Activated CD4-positive, alpha-beta T cell treated with anti-CD3 and anti-CD28 coated beads, Interleukin-2, Interleukin-4, amounts not matched to agents 100 ng/mL and 50 ng/mL, durations not matched to agents 16 hours and 8 hours (primary cell): ENCODE data around the gene TMEM121B.
A peak's percentile ranks its signal among the peaks of the same experiment; 100 is the strongest.

Experiments
- DNase-seq: peaks from one replicate; pipeline ENCODE4 v3.0.0-alpha.2; 2020; ENCODE audit warnings: low spot score

TMEM121B gene

GRCh38 chr22:17087498-17088131, 33.5 kb downstream of the TMEM121B start:
- DNase-seq = peak; percentile 79

DNA sequence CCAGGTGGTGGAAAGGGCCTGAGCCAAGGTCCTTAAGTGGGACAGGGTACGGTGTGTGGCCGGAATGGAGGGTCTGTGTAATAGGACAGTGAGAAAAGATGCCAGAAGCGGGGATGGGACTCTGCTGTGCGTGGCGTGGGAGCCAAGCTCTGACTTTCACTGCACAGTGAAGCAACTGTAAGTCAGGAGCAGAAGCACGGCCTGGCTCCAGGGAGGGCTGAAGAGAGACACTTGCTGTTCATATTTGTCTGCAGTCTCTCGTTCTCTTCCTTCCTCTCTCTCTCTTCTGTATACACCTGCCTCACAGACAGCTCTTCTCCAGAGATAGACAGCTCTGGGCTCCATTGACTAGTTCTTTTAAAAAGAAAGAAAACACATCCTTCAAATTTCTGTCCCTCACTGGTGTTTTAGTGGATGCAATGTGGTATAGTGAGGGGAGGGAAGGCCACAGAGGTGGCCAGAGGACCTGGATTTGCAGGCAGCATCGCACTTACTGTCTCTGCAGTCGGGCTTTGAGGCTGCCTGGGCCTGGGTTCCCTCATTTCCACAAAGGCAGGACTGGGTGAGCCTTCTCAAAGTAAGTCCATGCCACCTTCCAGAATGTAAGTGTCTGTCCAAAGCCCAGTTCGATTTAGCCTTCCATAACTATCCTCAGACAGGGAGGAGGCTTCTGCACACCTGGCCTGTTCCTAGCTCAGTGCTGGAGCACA, 34.2 kb downstream of the TMEM121B start:
- no peak for DNase-seq

DNA sequence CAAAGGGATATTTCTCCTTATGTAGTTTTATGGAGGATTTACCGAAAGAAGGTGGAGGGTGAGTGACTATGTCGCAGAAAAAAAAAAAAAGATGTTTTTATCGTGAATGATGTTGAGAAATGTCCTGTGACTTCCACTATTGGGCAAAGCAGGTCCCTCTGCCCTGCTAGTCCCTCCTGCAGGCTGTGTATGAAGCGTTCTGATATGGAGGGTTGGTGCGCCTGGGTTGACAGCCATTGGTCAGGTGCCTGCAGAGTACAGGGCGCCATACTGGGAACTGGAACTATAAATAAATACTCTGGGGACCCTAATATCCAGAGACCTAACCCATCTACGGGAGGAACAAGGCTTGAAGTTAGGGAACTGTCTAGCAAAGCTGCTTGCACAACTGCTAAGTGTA, 34.9 kb downstream of the TMEM121B start:
- no peak for DNase-seq

- DNase-seq = peak; percentile 9
Measured at GRCh38 chr22:17085277-17086181, 35.6 kb downstream of the TMEM121B start.

GRCh38 chr22:17084554-17085276, 36.4 kb downstream of the TMEM121B start, which contains the start of gene IL17RA:
TSS of gene IL17RA (plus strand) at chr22:17085000. CDS start at chr22:17085092, 92 bp downstream.
- DNase-seq = peak; percentile 94

- no peak for DNase-seq
Measured at GRCh38 chr22:17083811-17084441, 37.2 kb downstream of the TMEM121B start.

GRCh38 chr22:17083255-17083654, 37.9 kb downstream of the TMEM121B start:
- no peak for DNase-seq

- DNase-seq = no peak
Measured at GRCh38 chr22:17079572-17079971, 41.6 kb downstream of the TMEM121B start.

GRCh38 chr22:17077255-17077654, 43.9 kb downstream of the TMEM121B start:
- no peak for DNase-seq

- no peak for DNase-seq
Measured at GRCh38 chr22:17074648-17075002, 46.5 kb downstream of the TMEM121B start.

- no peak for DNase-seq
Measured at GRCh38 chr22:17072877-17073276, 48.3 kb downstream of the TMEM121B start.
